Stomach (tissue), 4 donors: ENCODE data around the gene WWOX.

Experiments used
- CTCF ChIP-seq, 7 experiments: fragments of 450-650 bp in 4 of 7; fragments of 200-600 bp in 3 of 7; sonication (generic) in 3 of 7; IDR thresholded peaks; one replicate each; pipeline ENCODE4 v1.5.1; 2016 to 2019; ENCODE audit warnings: antibody characterized with exemption in 7 of 7, control low read depth in 2 of 7, mild to moderate bottlenecking in 1 of 7
- EP300 ChIP-seq: sonication (generic); formaldehyde crosslinking; IDR thresholded peaks from one replicate; pipeline ENCODE4 v1.6.1; 2017; ENCODE audit warnings: antibody characterized with exemption
- POLR2A ChIP-seq, 4 donors: fragments of 450-650 bp; IDR thresholded peaks; one replicate each; pipeline ENCODE4 v1.6.1; 2016; ENCODE audit warnings: antibody characterized with exemption in 4 of 4, control low read depth in 2 of 4, mild to moderate bottlenecking in 1 of 4, moderate library complexity in 1 of 4
- POLR2AphosphoS5 ChIP-seq, 3 donors: sonication (generic); formaldehyde crosslinking; IDR thresholded peaks; one replicate each; pipeline ENCODE4 v1.6.1; 2016; ENCODE audit warnings: antibody characterized with exemption in 3 of 3

- TF ChIP-seq CTCF (IDR thresholded peaks at IDR 0.05) (no peak), POLR2A (IDR thresholded peaks at IDR 0.05) (no peak), POLR2AphosphoS5 (IDR thresholded peaks at IDR 0.05) (no peak), EP300 (no peak)
Measured at GRCh38 chr16:78930561-78930960, 831.1 kb downstream of the WWOX start.
